ENCODE measurements around the gene LRRC28. TPM values are rescaled to one million over a fixed set of nuclear protein-coding genes. Genes with fewer than 3 reads are reported as not detected.

Gene LRRC28
- total and polyA plus RNA-seq, 2 donors (not counting 1 experiment from before 2014, with no cell fraction given) = 13.3 to 31.8 TPM

DNA sequence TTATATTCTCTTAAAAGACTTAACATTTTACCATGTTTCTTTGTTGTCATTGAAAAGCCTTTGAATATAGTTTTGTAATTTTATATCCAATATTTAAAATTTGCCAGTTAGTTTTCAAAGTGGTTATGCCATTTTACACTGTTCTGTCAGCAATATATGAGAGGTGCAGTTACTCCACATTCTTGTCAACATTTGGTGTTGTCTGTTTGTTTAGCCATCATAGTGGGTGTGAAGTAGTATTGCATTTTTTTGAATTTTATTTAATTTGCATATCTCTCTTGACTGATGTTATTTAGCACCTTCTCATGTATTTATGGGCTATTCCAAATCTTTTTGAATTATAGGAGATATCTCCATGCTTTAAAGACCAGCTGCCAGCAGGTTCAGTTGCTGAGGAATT, 40.4 kb downstream of the LRRC28 start:
- Mint-ChIP-seq H3K4me1 (peaks cover 24% of the 10 kb centered on the region), H3K9me3 (ENCODE audit: insufficient read depth) (peaks cover 4% of the 10 kb centered on the region), H3K27ac (no peak overlapping the region), H3K4me3 (no peak overlapping the region), H3K27me3 (no peaks in the 10 kb centered on the region)
- H3K27ac ChIP-seq (ENCODE audit: low read length in 2 of 2) = no peak overlapping the region
- no peaks in the 10 kb centered on the region for H3K27me3 ChIP-seq (replicated peaks in 1 of 4; ENCODE audit: control extremely low read depth in 1 of 4, control insufficient read depth in 3 of 4, insufficient read depth in 4 of 4, low read length in 3 of 4)
- no peak overlapping the region for H3K4me2 ChIP-seq (replicated peaks; ENCODE audit: low read depth, low read length, poor library complexity, severe bottlenecking)
- CTCF ChIA-PET = interaction anchor here (1.2 to 1.3 kb wide), 2 partner anchors 413 to 466 kb away, joined by 3 to 9 read pairs; no protein-coding TSS in a partner anchor
- no peak overlapping the region for H3K4me3 ChIP-seq (ENCODE audit: control extremely low read depth in 1 of 5, extremely low read depth in 1 of 5, insufficient read depth in 1 of 5, low read depth in 2 of 5, low read length in 4 of 5)
- no peak overlapping the region for H2AFZ ChIP-seq (ENCODE audit: insufficient read depth, low read depth, low read length, poor library complexity, severe bottlenecking)
- no peak overlapping the region for H3K9ac ChIP-seq (ENCODE audit: low read length)
- TF ChIP-seq, protein P1, sequence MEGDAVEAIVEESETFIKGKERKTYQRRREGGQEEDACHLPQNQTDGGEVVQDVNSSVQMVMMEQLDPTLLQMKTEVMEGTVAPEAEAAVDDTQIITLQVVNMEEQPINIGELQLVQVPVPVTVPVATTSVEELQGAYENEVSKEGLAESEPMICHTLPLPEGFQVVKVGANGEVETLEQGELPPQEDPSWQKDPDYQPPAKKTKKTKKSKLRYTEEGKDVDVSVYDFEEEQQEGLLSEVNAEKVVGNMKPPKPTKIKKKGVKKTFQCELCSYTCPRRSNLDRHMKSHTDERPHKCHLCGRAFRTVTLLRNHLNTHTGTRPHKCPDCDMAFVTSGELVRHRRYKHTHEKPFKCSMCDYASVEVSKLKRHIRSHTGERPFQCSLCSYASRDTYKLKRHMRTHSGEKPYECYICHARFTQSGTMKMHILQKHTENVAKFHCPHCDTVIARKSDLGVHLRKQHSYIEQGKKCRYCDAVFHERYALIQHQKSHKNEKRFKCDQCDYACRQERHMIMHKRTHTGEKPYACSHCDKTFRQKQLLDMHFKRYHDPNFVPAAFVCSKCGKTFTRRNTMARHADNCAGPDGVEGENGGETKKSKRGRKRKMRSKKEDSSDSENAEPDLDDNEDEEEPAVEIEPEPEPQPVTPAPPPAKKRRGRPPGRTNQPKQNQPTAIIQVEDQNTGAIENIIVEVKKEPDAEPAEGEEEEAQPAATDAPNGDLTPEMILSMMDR (IDR thresholded peaks at IDR 0.05) = no peak
- TF ChIP-seq EZH2 (IDR thresholded peaks at IDR 0.05; ENCODE audit: borderline replicate concordance, insufficient read depth, low read depth, low read length, poor library complexity, severe bottlenecking) = no peak
- ATAC-seq (ENCODE audit: low read depth) (no peak), DNase-seq (no peak)
- no peaks in the 10 kb centered on the region for H3K4me1 ChIP-seq (ENCODE audit: control insufficient read depth in 2 of 2, insufficient read depth in 2 of 2, low read length in 2 of 2)
- no peaks in the 10 kb centered on the region for H4K20me1 ChIP-seq (ENCODE audit: control insufficient read depth, insufficient read depth, low read length, poor library complexity, severe bottlenecking)
- H3K36me3 ChIP-seq (replicated peaks in 1 of 2; ENCODE audit: control extremely low read depth in 1 of 2, control insufficient read depth in 1 of 2, extremely low read depth in 1 of 2, insufficient read depth in 2 of 2, low read length in 1 of 2) = peaks cover 5 to 6% of the 10 kb centered on the region in 2 experiments
- intact Hi-C loops (cut with micrococcal nuclease) = no loop called here
- H3K9me3 ChIP-seq (ENCODE audit: control extremely low read depth in 1 of 3, control insufficient read depth in 2 of 3, insufficient read depth in 1 of 3, low read length in 2 of 3) = peaks cover 0 to 3% (median 0%) of the 10 kb centered on the region in 3 donors
- H3K79me2 ChIP-seq (ENCODE audit: control insufficient read depth, insufficient read depth, low read length) = no peaks in the 10 kb centered on the region
- POLR2A ChIA-PET = interaction anchor here (0.7 kb wide), 1 partner anchor 233 kb away, joined by 5 read pairs; no protein-coding TSS in a partner anchor

GRCh38 chr15:99295840-99296239, 44.6 kb downstream of the LRRC28 start:
- no peak overlapping the region for H3K27ac ChIP-seq (ENCODE audit: low read length in 2 of 2)
- H3K4me1 Mint-ChIP-seq = peaks cover 24% of the 10 kb centered on the region
- intact Hi-C loops (cut with micrococcal nuclease) = no loop called here
- H3K4me3 Mint-ChIP-seq = no peak overlapping the region
- CTCF ChIA-PET = interaction anchor here (1.0 to 1.6 kb wide), 4 partner anchors 9 to 460 kb away, joined by 4 to 8 read pairs (median 5); no protein-coding TSS in a partner anchor
- no peaks in the 10 kb centered on the region for H3K27me3 Mint-ChIP-seq
- TF ChIP-seq, protein P1 (IDR thresholded peaks at IDR 0.05) = no peak
- TF ChIP-seq EZH2 (IDR thresholded peaks at IDR 0.05; ENCODE audit: borderline replicate concordance, insufficient read depth, low read depth, low read length, poor library complexity, severe bottlenecking) = no peak
- H3K79me2 ChIP-seq (ENCODE audit: control insufficient read depth, insufficient read depth, low read length) = no peaks in the 10 kb centered on the region
- H3K4me3 ChIP-seq (ENCODE audit: control extremely low read depth in 1 of 5, extremely low read depth in 1 of 5, insufficient read depth in 1 of 5, low read depth in 2 of 5, low read length in 4 of 5) = no peak overlapping the region
- no peaks in the 10 kb centered on the region for H4K20me1 ChIP-seq (ENCODE audit: control insufficient read depth, insufficient read depth, low read length, poor library complexity, severe bottlenecking)
- H3K4me1 ChIP-seq (ENCODE audit: control insufficient read depth in 2 of 2, insufficient read depth in 2 of 2, low read length in 2 of 2) = no peaks in the 10 kb centered on the region
- peaks cover 5 to 6% of the 10 kb centered on the region in 2 experiments for H3K36me3 ChIP-seq (replicated peaks in 1 of 2; ENCODE audit: control extremely low read depth in 1 of 2, control insufficient read depth in 1 of 2, extremely low read depth in 1 of 2, insufficient read depth in 2 of 2, low read length in 1 of 2)
- no peaks in the 10 kb centered on the region for H3K27me3 ChIP-seq (replicated peaks in 1 of 4; ENCODE audit: control extremely low read depth in 1 of 4, control insufficient read depth in 3 of 4, insufficient read depth in 4 of 4, low read length in 3 of 4)
- no peak overlapping the region for H3K9ac ChIP-seq (ENCODE audit: low read length)
- POLR2A ChIA-PET = no interaction called here
- peaks cover 0 to 3% (median 0%) of the 10 kb centered on the region in 3 donors for H3K9me3 ChIP-seq (ENCODE audit: control extremely low read depth in 1 of 3, control insufficient read depth in 2 of 3, insufficient read depth in 1 of 3, low read length in 2 of 3)
- peaks cover 4% of the 10 kb centered on the region for H3K9me3 Mint-ChIP-seq (ENCODE audit: insufficient read depth)
- no peak overlapping the region for H2AFZ ChIP-seq (ENCODE audit: insufficient read depth, low read depth, low read length, poor library complexity, severe bottlenecking)
- DNase-seq (no peak), ATAC-seq (ENCODE audit: low read depth) (no peak)
- H3K4me2 ChIP-seq (replicated peaks; ENCODE audit: low read depth, low read length, poor library complexity, severe bottlenecking) = no peak overlapping the region
- peak overlapping the region; percentile 51 for H3K27ac Mint-ChIP-seq
